ENCODE measurements around the gene ADIPOR1. TPM values are rescaled to one million over a fixed set of nuclear protein-coding genes. Genes with fewer than 3 reads are reported as not detected.

Gene ADIPOR1
- polyA plus RNA-seq, 2 of the 4 experiments (the other 2 are of a cell fraction), result 56.4 to 131 TPM

GRCh38 chr1:202979459-202979858, 21.3 kb upstream of the ADIPOR1 start:
- no peak overlapping the region for H3K4me3 ChIP-seq
- ChIA-PET POLR2A (no interaction called here), CTCF (interaction anchor here (1.1 to 1.3 kb wide), 3 partner anchors 9 to 19 kb away, joined by 3 to 6 read pairs (median 4); no protein-coding TSS in a partner anchor)
- FAIRE-seq (no peak), DNase-seq (ENCODE audit: low read depth in 1 of 2, low spot score in 1 of 2) (no peak), ATAC-seq (no peak)
- TF ChIP-seq BCL3 (IDR thresholded peaks at IDR 0.05), result no peak
- no peak for TF ChIP-seq FOSB (CRISPR knock-in tag; IDR thresholded peaks at IDR 0.05)
- no peak for TF ChIP-seq POLR2AphosphoS2 (conservative IDR thresholded peaks at IDR 0.05; ENCODE audit: low read length)
- TF ChIP-seq NR3C1 (IDR thresholded peaks at IDR 0.05), result no peak
- TF ChIP-seq REST (IDR thresholded peaks at IDR 0.05), result no peak
- no peak for TF ChIP-seq KDM1A (IDR thresholded peaks at IDR 0.05; ENCODE audit: low read depth)
- no peak for TF ChIP-seq ESRRA (IDR thresholded peaks at IDR 0.05; ENCODE audit: borderline replicate concordance, low read length)
- TF ChIP-seq RARB (CRISPR knock-in tag; IDR thresholded peaks at IDR 0.05), result no peak
- TF ChIP-seq EHMT2 (IDR thresholded peaks at IDR 0.05; ENCODE audit: low read depth), result no peak
- TF ChIP-seq RCOR1 (IDR thresholded peaks at IDR 0.05; ENCODE audit: low read depth, low read length), result no peak
- no peak for TF ChIP-seq USF2 (IDR thresholded peaks at IDR 0.05)
- no peak for TF ChIP-seq ZSCAN20 (CRISPR knock-in tag; IDR thresholded peaks at IDR 0.05)
- no peak for TF ChIP-seq HEYL (CRISPR knock-in tag; IDR thresholded peaks at IDR 0.05)
- TF ChIP-seq NFE2L2 (conservative IDR thresholded peaks at IDR 0.05; ENCODE audit: low read length), result no peak
- TF ChIP-seq CHD4 (IDR thresholded peaks at IDR 0.05; ENCODE audit: borderline replicate concordance), result no peak
- no peak for TF ChIP-seq E2F6 (IDR thresholded peaks at IDR 0.05; ENCODE audit: borderline replicate concordance, low read depth)
- TF ChIP-seq, protein P1, sequence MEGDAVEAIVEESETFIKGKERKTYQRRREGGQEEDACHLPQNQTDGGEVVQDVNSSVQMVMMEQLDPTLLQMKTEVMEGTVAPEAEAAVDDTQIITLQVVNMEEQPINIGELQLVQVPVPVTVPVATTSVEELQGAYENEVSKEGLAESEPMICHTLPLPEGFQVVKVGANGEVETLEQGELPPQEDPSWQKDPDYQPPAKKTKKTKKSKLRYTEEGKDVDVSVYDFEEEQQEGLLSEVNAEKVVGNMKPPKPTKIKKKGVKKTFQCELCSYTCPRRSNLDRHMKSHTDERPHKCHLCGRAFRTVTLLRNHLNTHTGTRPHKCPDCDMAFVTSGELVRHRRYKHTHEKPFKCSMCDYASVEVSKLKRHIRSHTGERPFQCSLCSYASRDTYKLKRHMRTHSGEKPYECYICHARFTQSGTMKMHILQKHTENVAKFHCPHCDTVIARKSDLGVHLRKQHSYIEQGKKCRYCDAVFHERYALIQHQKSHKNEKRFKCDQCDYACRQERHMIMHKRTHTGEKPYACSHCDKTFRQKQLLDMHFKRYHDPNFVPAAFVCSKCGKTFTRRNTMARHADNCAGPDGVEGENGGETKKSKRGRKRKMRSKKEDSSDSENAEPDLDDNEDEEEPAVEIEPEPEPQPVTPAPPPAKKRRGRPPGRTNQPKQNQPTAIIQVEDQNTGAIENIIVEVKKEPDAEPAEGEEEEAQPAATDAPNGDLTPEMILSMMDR (IDR thresholded peaks at IDR 0.05), result no peak
- no peak for TF ChIP-seq SMC3 (IDR thresholded peaks at IDR 0.05)
- no peak for TF ChIP-seq MAZ (IDR thresholded peaks at IDR 0.05; ENCODE audit: borderline replicate concordance, low read depth, low read length)
- no peaks in the 10 kb centered on the region for H3K9me3 ChIP-seq
- no peak overlapping the region for H3K4me2 ChIP-seq
- H3K27ac ChIP-seq, result no peak overlapping the region
- H3K4me1 ChIP-seq, result no peaks in the 10 kb centered on the region
- WGBS (ENCODE audit: missing lambda C conversion rate), result 16% methylated on average over 2 of the region's 2 CpGs

DNA sequence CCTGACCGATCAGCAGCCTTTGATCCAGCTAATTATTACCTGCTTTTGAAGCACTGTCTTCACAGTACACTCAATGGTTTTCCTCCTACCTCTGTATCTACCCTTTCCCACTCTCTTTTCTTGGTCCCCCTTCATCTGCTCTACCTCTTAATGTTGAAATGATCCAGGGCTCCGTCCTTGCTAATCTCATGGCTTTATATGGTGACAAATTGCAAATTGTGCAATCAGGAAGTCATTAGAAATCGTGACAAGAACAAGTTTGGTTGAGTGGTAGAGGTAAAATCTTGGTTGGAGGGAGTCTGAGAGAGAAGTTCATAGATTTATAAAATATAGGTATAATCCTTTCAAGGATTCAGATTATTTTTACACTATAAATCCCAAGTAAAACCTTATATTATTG, 18.5 kb upstream of the ADIPOR1 start:
- Histone ChIP-seq H3K4me3 (no peak overlapping the region), H3K4me2 (no peak overlapping the region), H3K9me3 (no peaks in the 10 kb centered on the region), H3K4me1 (no peaks in the 10 kb centered on the region), H3K27ac (no peak overlapping the region)
- DNase-seq (ENCODE audit: low read depth in 1 of 2, low spot score in 1 of 2), result no peak
- ChIA-PET CTCF (interaction anchor here (0.9 to 1.7 kb wide), 4 partner anchors 20 to 296 kb away, joined by 3 to 4 read pairs (median 4); no protein-coding TSS in a partner anchor), POLR2A (no interaction called here)
- no peak for FAIRE-seq
- ATAC-seq, result no peak
- TF ChIP-seq ESRRA (IDR thresholded peaks at IDR 0.05; ENCODE audit: borderline replicate concordance, low read length) (no peak), MAZ (IDR thresholded peaks at IDR 0.05; ENCODE audit: borderline replicate concordance, low read depth, low read length) (no peak), NPAS2 (CRISPR knock-in tag; IDR thresholded peaks at IDR 0.05; ENCODE audit: borderline replicate concordance) (no peak), EP300 (IDR thresholded peaks at IDR 0.05) (no peak), TP53 (CRISPR knock-in tag; IDR thresholded peaks at IDR 0.05) (no peak), MAFK (IDR thresholded peaks at IDR 0.05; ENCODE audit: partially characterized antibody) (no peak)
- 17% methylated on average over 3 of the region's 3 CpGs for WGBS (ENCODE audit: missing lambda C conversion rate)
